PFSK-1 (cell line): ENCODE data around the gene POU3F2.

ENCODE experiments used
- FOXP2 ChIP-seq: optimal IDR thresholded peaks from 2 replicates; pipeline ENCODE3; 2011; ENCODE audit warnings: borderline replicate concordance, control low read depth, inconsistent platforms; ENCODE audit not compliant: insufficient read depth; ENCODE audit errors: extremely low read length, extremely low read depth
- POLR2AphosphoS5 ChIP-seq: IDR thresholded peaks from 2 replicates; pipeline ENCODE4 v1.6.1; 2012; ENCODE audit warnings: low read depth, mild to moderate bottlenecking, control low read depth, low read length, moderate library complexity
- REST ChIP-seq, 2 experiments: IDR thresholded peaks; 2 replicates each; pipeline versions ENCODE4 v1.6.1 to v1.8.0; 2011 to 2012; ENCODE audit warnings: low read depth in 2 of 2, low read length in 2 of 2, control low read depth in 1 of 2, inconsistent platforms in 1 of 2, mild to moderate bottlenecking in 1 of 2, moderate library complexity in 1 of 2; ENCODE audit not compliant: insufficient read depth in 1 of 2
- SIN3A ChIP-seq: IDR thresholded peaks from 2 replicates; pipeline ENCODE4 v1.6.1; 2012; ENCODE audit warnings: mild to moderate bottlenecking, low read length, moderate library complexity, borderline replicate concordance; ENCODE audit not compliant: insufficient read depth
- TAF1 ChIP-seq: IDR thresholded peaks from 2 replicates; pipeline ENCODE4 v1.6.1; 2012; ENCODE audit warnings: low read length, control low read depth, borderline replicate concordance; ENCODE audit not compliant: insufficient read depth

- TF ChIP-seq POLR2AphosphoS5 (no peak), REST (IDR thresholded peaks at IDR 0.05; ENCODE audit: insufficient read depth in 1 of 2, low read depth in 2 of 2, low read length in 2 of 2) (no peak), SIN3A (no peak), TAF1 (no peak), FOXP2 (no peak)
These were observed 2.9 kb downstream of the POU3F2 start for GRCh38 chr6:98836962-98837944.
